Endothelial cell (in vitro differentiated cells): ENCODE measurements around the gene NME8. TPM values are rescaled to one million over a fixed set of nuclear protein-coding genes. Genes with fewer than 3 reads are reported as not detected.

Source experiments
- DNase-seq: peaks from one replicate; pipeline ENCODE4 v3.0.0; 2021; ENCODE audit warnings: low spot score
- H3K27ac Mint-ChIP-seq: one replicate; pipeline ENCODE4 v1.8.0; 2021; ENCODE audit warnings: mixed read lengths, inconsistent platforms; ENCODE audit not compliant: unreplicated experiment
- H3K27me3 Mint-ChIP-seq: one replicate; pipeline ENCODE4 v1.8.0; 2021; ENCODE audit warnings: mild to moderate bottlenecking, moderate library complexity, mixed read lengths, inconsistent platforms; ENCODE audit not compliant: unreplicated experiment
- H3K36me3 Mint-ChIP-seq: one replicate; pipeline ENCODE4 v1.8.0; 2021; ENCODE audit warnings: mild to moderate bottlenecking, low read depth, mixed read lengths, inconsistent platforms; ENCODE audit not compliant: unreplicated experiment
- H3K4me1 Mint-ChIP-seq: one replicate; pipeline ENCODE4 v1.8.0; 2021; ENCODE audit warnings: mild to moderate bottlenecking, mixed read lengths, inconsistent platforms; ENCODE audit not compliant: unreplicated experiment
- H3K4me3 Mint-ChIP-seq: one replicate; pipeline ENCODE4 v1.8.0; 2021; ENCODE audit warnings: mild to moderate bottlenecking, mixed read lengths, inconsistent platforms; ENCODE audit not compliant: unreplicated experiment
- H3K9me3 Mint-ChIP-seq: one replicate; pipeline ENCODE4 v1.8.0; 2021; ENCODE audit warnings: mixed read lengths, inconsistent platforms; ENCODE audit not compliant: unreplicated experiment
- CTCF ChIP-seq: fragments of 200-600 bp; sonication (generic); IDR thresholded peaks from one replicate; pipeline ENCODE4 v1.5.0; 2021; ENCODE audit warnings: antibody characterized with exemption; ENCODE audit not compliant: unreplicated experiment
- total RNA-seq: library from RNA; stranded (reverse); fragmentation: NEBNext Ultra II Directional; extraction: Animal tissue kit (Norgen Biotek cat#: 25700); gene quantifications from one replicate; pipeline ENCODE4 v1.2.1, GENCODE V29; 2021; ENCODE audit not compliant: unreplicated experiment

Gene NME8
- total RNA-seq, 1 donor from 2014 or later = not detected

GRCh38 chr7:37932543-37932942 lies 84.1 kb downstream of the NME8 start:
- no peaks in the 10 kb centered on the region for H3K27me3 Mint-ChIP-seq
- TF ChIP-seq CTCF = no peak
- no peaks in the 10 kb centered on the region for H3K4me1 Mint-ChIP-seq
- H3K9me3 Mint-ChIP-seq = no peaks in the 10 kb centered on the region
- no peak overlapping the region for H3K27ac Mint-ChIP-seq
- no peak for DNase-seq
- no peak overlapping the region for H3K4me3 Mint-ChIP-seq
- no peaks in the 10 kb centered on the region for H3K36me3 Mint-ChIP-seq

DNA sequence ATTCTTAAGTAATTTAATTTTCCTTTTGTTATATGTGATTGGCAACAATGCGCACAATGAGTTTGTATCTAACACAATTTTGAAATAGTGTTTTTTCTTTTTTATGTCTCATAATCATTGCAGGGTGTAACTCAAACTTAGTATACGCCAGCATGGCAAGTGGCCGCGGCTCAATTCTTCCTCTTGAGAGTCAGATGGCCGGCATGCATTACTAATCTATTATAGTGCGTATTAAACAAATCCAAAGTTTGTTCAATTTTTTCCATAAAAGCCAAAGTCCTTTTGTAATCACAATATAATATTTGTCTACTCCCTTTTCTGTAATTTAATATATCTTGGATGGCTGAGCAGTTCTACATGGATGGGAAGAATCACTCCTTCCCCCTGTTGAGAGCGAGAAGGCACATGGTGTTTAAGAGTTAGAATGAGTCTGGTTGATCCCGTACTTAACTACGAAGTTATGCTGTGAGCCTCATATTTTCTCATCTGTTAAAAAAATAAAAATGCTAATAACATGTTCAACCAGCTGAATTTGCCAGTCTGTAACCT lies 84.7 kb downstream of the NME8 start:
- DNase-seq = no peak
- H3K27me3 Mint-ChIP-seq = no peaks in the 10 kb centered on the region
- no peaks in the 10 kb centered on the region for H3K36me3 Mint-ChIP-seq
- H3K4me3 Mint-ChIP-seq = no peak overlapping the region
- H3K27ac Mint-ChIP-seq = no peak overlapping the region
- no peaks in the 10 kb centered on the region for H3K4me1 Mint-ChIP-seq
- TF ChIP-seq CTCF = no peak
- no peaks in the 10 kb centered on the region for H3K9me3 Mint-ChIP-seq

DNA sequence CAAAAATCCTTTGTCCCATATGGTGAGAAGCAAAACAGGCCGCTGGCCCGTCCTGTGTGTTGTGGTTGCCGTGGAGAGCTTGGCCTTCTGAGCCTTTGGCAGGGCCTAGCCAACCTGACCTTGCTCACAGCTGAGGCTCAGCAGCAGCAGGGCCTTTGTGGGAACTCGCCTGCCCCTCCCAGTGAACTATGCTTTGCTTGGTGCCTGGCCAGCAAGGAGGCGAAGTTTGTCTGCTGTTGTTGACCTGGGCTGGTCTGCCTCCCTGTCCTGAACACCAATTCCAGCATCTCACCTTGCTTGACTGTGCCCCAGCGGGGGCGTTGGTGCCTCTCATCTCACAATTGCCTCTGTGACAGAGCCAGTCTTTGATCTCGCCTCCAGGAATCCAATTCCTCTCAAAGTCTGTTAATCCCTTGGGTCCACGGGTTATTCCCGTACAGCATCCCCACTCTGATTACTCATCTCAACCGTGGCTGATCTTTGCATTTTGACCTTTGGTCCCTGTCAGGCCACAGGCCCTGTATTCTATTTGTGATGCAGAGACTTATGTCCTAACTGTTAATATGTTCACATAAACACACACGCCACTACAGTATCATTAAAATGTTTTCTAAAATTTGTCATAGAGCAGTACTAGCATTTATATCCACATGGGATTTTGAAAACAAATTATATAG lies 94.7 kb downstream of the NME8 start:
- DNase-seq = peak; percentile 29
- H3K27me3 Mint-ChIP-seq = no peaks in the 10 kb centered on the region
- H3K9me3 Mint-ChIP-seq = no peaks in the 10 kb centered on the region
- H3K4me3 Mint-ChIP-seq = no peak overlapping the region
- peak overlapping the region; percentile 64 for H3K27ac Mint-ChIP-seq
- peaks cover 8% of the 10 kb centered on the region for H3K4me1 Mint-ChIP-seq
- no peaks in the 10 kb centered on the region for H3K36me3 Mint-ChIP-seq
- TF ChIP-seq CTCF = no peak

DNA sequence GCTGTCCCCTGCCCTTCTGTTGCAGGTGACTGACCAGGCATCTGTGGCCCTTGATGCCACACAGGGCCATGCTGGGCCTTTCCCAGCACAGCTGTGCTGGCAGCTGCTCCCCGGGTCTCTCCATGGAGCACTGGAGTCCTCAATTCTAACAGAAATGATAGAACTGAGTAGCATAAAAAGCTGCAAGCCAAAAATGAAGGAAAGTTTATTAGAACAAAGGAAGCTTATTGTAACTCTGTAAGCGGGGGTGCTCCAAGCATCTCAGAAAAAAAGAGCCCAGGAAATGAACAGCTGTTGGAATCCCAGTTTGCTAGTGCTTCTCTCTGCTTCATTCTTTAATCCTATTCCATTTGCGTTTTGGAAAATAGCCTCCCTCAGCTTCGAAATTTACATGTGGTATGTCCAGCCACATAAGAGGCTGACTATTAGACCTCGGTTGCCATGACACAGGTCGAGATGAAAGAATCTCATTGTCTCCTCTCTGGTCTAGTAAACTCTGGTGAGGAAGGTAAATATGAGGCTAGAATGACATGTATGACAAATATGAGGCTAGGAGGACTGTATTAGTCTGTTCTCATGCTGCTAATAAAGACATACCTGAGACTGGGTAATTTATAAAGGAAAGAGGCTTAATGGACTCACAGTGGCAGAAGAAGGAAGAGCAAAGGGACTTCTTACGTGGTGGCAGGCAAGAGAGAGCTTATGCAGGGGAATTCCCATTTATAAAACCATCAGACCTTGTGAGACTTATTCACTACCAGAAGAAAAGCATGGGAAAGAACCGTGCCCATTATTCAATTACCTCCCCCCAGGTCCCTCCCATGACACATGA lies 95.7 kb downstream of the NME8 start:
- no peaks in the 10 kb centered on the region for H3K27me3 Mint-ChIP-seq
- H3K36me3 Mint-ChIP-seq = no peaks in the 10 kb centered on the region
- H3K4me1 Mint-ChIP-seq = peaks cover 8% of the 10 kb centered on the region
- no peak for DNase-seq
- no peak overlapping the region for H3K27ac Mint-ChIP-seq
- no peak overlapping the region for H3K4me3 Mint-ChIP-seq
- TF ChIP-seq CTCF = no peak
- no peaks in the 10 kb centered on the region for H3K9me3 Mint-ChIP-seq

DNA sequence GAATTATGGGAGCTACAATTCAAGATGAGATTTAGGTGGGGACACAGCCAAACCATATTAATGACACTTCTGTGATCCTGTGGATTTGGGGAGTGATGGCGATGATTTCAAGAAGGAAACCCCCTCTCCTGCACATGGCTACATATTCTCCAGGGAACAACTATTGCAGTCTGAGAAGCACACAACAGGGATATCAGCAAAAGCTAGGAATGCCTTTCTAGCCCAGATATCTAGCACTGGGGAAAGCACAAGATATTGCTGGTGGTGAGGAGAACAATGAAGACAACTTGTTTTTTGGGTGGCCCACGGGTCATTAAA lies 96.3 kb downstream of the NME8 start:
- H3K36me3 Mint-ChIP-seq = no peaks in the 10 kb centered on the region
- no peak overlapping the region for H3K27ac Mint-ChIP-seq
- no peak overlapping the region for H3K4me3 Mint-ChIP-seq
- no peak for TF ChIP-seq CTCF
- no peaks in the 10 kb centered on the region for H3K9me3 Mint-ChIP-seq
- H3K4me1 Mint-ChIP-seq = peaks cover 8% of the 10 kb centered on the region
- H3K27me3 Mint-ChIP-seq = no peaks in the 10 kb centered on the region
- DNase-seq = no peak
